ENCODE results near the gene ASPG.

Gene ASPG

DNA sequence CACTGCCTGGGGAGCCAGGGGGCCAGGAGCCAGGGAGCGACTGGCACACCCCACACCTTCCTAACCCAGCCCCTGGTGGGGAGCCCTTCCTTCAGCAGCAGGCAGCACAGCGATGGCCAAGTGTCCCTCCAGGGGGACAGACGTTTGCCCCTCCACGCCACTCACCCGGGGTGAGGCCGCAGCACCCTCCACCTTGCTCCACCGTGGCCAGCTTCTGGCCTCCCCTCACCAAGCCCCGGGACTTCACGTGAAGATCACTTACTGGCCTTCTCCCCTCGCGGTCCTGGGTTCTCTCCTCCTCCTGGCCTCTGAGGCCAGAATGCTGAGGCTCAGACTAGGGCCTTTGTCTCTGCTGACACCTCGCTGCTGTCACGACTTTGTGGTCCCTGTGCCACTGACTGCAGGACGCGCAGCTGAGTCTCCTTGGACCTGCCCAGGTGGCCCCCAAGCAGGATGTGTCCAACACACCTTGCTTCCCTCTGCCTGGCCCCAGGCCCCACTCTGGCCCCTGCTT, 3.5 kb upstream of the ASPG start:
- DNase-seq (ENCODE audit: low read depth) = no peak
- TF ChIP-seq, protein P1, sequence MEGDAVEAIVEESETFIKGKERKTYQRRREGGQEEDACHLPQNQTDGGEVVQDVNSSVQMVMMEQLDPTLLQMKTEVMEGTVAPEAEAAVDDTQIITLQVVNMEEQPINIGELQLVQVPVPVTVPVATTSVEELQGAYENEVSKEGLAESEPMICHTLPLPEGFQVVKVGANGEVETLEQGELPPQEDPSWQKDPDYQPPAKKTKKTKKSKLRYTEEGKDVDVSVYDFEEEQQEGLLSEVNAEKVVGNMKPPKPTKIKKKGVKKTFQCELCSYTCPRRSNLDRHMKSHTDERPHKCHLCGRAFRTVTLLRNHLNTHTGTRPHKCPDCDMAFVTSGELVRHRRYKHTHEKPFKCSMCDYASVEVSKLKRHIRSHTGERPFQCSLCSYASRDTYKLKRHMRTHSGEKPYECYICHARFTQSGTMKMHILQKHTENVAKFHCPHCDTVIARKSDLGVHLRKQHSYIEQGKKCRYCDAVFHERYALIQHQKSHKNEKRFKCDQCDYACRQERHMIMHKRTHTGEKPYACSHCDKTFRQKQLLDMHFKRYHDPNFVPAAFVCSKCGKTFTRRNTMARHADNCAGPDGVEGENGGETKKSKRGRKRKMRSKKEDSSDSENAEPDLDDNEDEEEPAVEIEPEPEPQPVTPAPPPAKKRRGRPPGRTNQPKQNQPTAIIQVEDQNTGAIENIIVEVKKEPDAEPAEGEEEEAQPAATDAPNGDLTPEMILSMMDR (IDR thresholded peaks at IDR 0.05; ENCODE audit: insufficient read depth, low read depth, low read length, missing control alignments) = no peak
- no peak overlapping the region for H3K4me3 ChIP-seq (ENCODE audit: low read length)

DNA sequence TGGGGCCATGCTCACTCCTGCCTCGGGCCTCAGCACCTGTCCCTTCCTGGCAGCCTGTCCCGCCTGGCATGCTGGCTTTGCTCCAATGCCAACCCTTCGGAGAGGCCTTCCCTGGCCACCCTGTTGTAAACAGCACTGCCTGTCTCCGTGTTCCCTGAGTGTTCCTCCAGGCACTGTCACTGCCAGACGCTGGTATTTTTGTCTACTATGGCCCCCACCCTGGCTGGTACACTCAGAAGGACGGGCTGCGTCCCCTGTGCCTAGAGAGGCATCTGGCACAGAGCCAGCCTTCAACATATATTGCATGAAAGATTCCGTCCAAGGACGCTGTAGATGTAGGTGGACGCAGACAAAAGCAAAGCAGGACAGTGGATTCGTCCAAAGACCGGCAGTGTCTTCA, 2.7 kb upstream of the ASPG start:
- no peak overlapping the region for H3K4me3 ChIP-seq (ENCODE audit: low read length)
- TF ChIP-seq, protein P1 (IDR thresholded peaks at IDR 0.05; ENCODE audit: insufficient read depth, low read depth, low read length, missing control alignments) = no peak
- no peak for DNase-seq (ENCODE audit: low read depth)

DNA sequence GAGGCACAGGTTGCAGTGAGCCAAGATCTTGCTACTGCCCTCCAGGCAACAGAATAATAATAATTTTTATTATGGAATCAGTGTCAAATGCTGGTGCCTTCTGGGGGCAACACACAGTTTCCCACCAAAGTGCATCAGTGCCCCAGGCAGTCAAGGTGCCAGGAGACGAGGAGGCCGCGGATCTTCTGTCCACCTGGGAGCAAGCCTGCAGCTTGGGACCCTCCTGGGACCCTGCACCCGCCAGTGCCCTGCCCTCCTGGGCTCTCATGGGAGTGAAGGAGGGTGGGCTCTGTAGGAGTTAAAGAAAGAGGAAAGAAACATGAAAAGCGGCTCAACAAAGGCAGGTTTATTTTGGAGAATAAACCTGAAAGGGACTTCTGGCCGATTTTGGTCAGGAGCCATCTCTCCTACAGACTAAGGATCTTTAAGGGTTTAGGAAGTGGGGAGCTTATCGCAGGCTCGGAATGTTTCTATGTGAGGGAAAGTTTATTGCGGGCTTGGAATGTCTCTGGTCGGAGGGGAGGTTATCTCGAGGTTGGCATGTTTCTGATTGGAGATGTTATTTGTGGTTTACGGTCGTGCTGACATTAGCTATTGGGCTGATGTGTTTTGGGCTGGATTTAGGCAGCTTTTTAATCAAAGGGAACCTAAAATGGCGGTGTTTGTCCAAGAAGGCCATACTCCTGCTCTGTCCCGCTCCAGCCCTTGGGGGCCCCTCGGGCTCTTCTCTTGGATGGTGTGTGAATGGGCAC, 1.1 kb upstream of the ASPG start:
- H3K4me3 ChIP-seq (ENCODE audit: low read length) = no peak overlapping the region
- TF ChIP-seq, protein P1 (IDR thresholded peaks at IDR 0.05; ENCODE audit: insufficient read depth, low read depth, low read length, missing control alignments) = no peak
- no peak for DNase-seq (ENCODE audit: low read depth)

DNA sequence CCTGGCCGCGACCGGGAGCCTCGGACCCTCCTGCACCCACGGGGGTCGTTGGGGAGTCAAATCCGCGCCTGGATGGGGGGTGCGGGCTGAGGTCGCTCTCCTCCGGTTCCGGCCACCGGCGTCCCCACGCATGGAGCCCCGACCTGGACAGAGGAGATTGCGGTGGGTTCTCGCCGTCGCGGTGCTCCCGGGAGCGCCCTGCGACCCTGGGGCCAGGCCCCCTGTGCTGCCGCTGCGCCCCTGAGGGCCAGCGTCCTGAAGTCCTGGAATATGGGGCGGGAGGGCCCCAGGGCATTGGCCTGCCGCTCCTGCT, 345 bp downstream of the ASPG start:
- DNase-seq (ENCODE audit: low read depth) = no peak
- no peak overlapping the region for H3K4me3 ChIP-seq (ENCODE audit: low read length)
- TF ChIP-seq, protein P1 (IDR thresholded peaks at IDR 0.05; ENCODE audit: insufficient read depth, low read depth, low read length, missing control alignments) = no peak

DNA sequence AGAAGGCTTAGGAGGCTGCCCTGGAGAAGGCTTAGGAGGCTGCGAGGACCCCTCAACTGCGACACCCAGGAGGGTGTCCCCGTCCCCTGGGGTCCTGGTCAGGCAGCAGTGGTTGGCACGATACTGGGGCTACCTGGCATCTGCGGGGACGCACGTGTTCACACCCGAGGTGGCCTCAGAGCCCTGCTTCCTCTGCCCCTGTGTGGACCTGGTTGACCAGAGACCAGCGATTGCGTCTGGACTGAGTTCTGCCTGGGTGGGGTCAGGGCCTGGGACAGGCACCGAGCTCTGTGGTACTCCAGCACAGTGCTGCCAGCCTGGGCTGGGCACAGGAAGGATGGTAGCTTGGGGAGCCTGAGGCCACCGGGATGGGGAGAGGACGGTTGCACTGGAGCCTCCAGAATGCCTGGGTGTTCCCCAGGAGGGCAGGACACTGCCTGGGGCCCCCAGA, 735 bp downstream of the ASPG start:
- TF ChIP-seq, protein P1 (IDR thresholded peaks at IDR 0.05; ENCODE audit: insufficient read depth, low read depth, low read length, missing control alignments) = no peak
- no peak overlapping the region for H3K4me3 ChIP-seq (ENCODE audit: low read length)
- DNase-seq (ENCODE audit: low read depth) = no peak

DNA sequence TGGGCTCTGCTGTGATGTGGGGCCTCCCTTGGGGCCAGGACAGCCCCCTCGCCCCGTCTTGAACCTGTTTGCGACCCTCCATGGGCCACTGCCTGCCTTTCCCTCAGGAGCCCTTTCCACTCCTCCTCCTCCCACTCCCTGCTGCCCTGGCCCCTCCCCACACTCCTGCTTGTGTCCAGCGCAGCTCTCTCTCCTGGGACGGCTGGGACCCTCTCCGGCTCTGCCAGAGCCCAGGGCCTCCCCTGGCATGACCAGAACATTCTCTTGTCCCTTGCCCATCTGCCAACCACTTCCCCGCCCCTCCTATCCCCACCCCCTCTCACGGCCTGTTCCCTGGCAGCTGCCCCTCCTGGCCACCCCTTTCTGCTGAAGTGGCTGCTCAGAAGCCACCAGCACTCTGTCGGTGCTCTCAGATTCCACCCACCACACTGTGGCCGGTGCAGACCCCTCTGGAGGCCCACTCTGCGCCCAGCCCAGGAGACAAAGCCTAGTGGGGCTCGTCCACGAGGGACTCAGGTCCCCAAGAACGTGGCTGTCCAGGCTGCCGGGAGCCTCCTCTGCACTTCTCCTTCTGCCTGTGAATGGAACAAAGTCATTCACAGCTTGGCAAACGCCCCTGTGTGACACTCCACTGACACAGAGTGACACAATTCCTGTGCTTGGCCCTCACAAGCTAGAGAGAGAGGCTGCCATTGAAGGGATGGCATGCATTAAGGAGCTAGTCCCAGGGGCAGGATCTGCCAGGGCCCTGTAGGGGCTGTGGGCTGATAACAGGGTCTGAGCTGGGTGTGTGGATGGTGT, 1.4 kb downstream of the ASPG start:
- DNase-seq (ENCODE audit: low read depth) = no peak
- TF ChIP-seq, protein P1 (IDR thresholded peaks at IDR 0.05; ENCODE audit: insufficient read depth, low read depth, low read length, missing control alignments) = no peak

More for the DNA sequence above, 1.4 kb downstream of the ASPG start:
- H3K4me3 ChIP-seq (ENCODE audit: low read length) = no peak overlapping the region

Measured in epithelial cell of esophagus (primary cell).